Limb (tissue), 2 donors: ENCODE results near the gene PTPN3.

Experiments
- DNase-seq, 2 donors: peaks; one replicate each; pipeline ENCODE4 v3.0.0-alpha.2; 2016; ENCODE audit errors: extremely low spot score in 2 of 2

PTPN3 gene

GRCh38 chr9:109426626-109427402 lies 71.3 kb downstream of the PTPN3 start:
- no peak for DNase-seq

- DNase-seq, result no peak
Observed at GRCh38 chr9:109424618-109425017, 73.5 kb downstream of the PTPN3 start.

GRCh38 chr9:109423877-109424276 lies 74.2 kb downstream of the PTPN3 start:
- no peak for DNase-seq

- DNase-seq, result no peak
Observed at GRCh38 chr9:109422641-109423040, 75.5 kb downstream of the PTPN3 start.

GRCh38 chr9:109421026-109421970 lies 76.8 kb downstream of the PTPN3 start:
- DNase-seq, result no peak

- no peak for DNase-seq
Observed at GRCh38 chr9:109419531-109419930, 78.6 kb downstream of the PTPN3 start.

GRCh38 chr9:109418827-109419226 lies 79.3 kb downstream of the PTPN3 start:
- DNase-seq, result no peak

- no peak for DNase-seq
Observed at GRCh38 chr9:109417585-109418544, 80.2 kb downstream of the PTPN3 start.

- no peak for DNase-seq
Observed at GRCh38 chr9:109417054-109417453, 81.1 kb downstream of the PTPN3 start.

GRCh38 chr9:109416135-109416706 lies 81.9 kb downstream of the PTPN3 start:
- no peak for DNase-seq

- DNase-seq, result no peak
Observed at GRCh38 chr9:109414125-109414785, 83.9 kb downstream of the PTPN3 start.

GRCh38 chr9:109411798-109412352 lies 86.2 kb downstream of the PTPN3 start:
- DNase-seq, result peak in 1 of 2 donors; percentile 24

GRCh38 chr9:109411069-109411761 lies 86.9 kb downstream of the PTPN3 start:
- DNase-seq, result no peak

- no peak for DNase-seq
Observed at GRCh38 chr9:109409773-109410397, 88.2 kb downstream of the PTPN3 start.

GRCh38 chr9:109408759-109409462 lies 89.2 kb downstream of the PTPN3 start:
- no peak for DNase-seq

- no peak for DNase-seq
Observed at GRCh38 chr9:109403766-109404320, 94.3 kb downstream of the PTPN3 start.

- no peak for DNase-seq
Observed at GRCh38 chr9:109403116-109403515, 95.0 kb downstream of the PTPN3 start.

- DNase-seq, result no peak
Observed at GRCh38 chr9:109401990-109402318, 96.2 kb downstream of the PTPN3 start.
